Lower leg skin (tissue), 3 donors: Measurements from ENCODE around the gene NPDC1.

Source experiments
- CTCF ChIP-seq, 3 donors: fragments of 450-650 bp; IDR thresholded peaks; one replicate each; pipeline ENCODE4 v1.5.1; 2016; ENCODE audit warnings: antibody characterized with exemption in 3 of 3, mild to moderate bottlenecking in 3 of 3, moderate library complexity in 2 of 3
- POLR2A ChIP-seq, 2 donors: fragments of 450-650 bp; IDR thresholded peaks; one replicate each; pipeline ENCODE4 v1.6.1; 2016 to 2017; ENCODE audit warnings: antibody characterized with exemption in 2 of 2, mild to moderate bottlenecking in 1 of 2, moderate library complexity in 1 of 2

- no peak for TF ChIP-seq CTCF (IDR thresholded peaks at IDR 0.05)
- TF ChIP-seq POLR2A (IDR thresholded peaks at IDR 0.05), result no peak
These were observed 19.1 kb downstream of the NPDC1 start for GRCh38 chr9:137026828-137027227.
